Ascending aorta (tissue), 2 donors: ENCODE data around the gene CTDNEP1. TPM values are rescaled to one million over a fixed set of nuclear protein-coding genes. Genes with fewer than 3 reads are reported as not detected.

Source experiments
- DNase-seq, 2 donors: peaks; one replicate each; pipeline ENCODE4 v3.0.0-alpha.2; 2019; ENCODE audit warnings: low spot score in 2 of 2
- H3K27ac ChIP-seq, 2 donors: fragments of 200-600 bp; sonication (generic); one replicate each; pipeline ENCODE4 v1.5.1; 2016 to 2017; ENCODE audit warnings: mild to moderate bottlenecking in 1 of 2
- H3K27me3 ChIP-seq: fragments of 200-600 bp; sonication (generic); one replicate; pipeline ENCODE4 v1.5.1; 2017
- H3K36me3 ChIP-seq, 2 donors: fragments of 200-600 bp; sonication (generic); one replicate each; pipeline ENCODE4 v1.5.1; 2016
- H3K4me1 ChIP-seq, 2 donors: fragments of 200-600 bp; sonication (generic); one replicate each; pipeline ENCODE4 v1.5.1; 2016 to 2017; ENCODE audit warnings: mild to moderate bottlenecking in 1 of 2
- H3K4me3 ChIP-seq, 2 donors: fragments of 200-600 bp; sonication (generic); one replicate each; pipeline ENCODE4 v1.5.1; 2016 to 2017; ENCODE audit warnings: mild to moderate bottlenecking in 1 of 2
- H3K9me3 ChIP-seq, 2 donors: fragments of 200-600 bp; sonication (generic); one replicate each; pipeline ENCODE4 v1.5.1; 2016
- CTCF ChIP-seq, 3 experiments: fragments of 200-600 bp in 2 of 3; fragments of 450-650 bp in 1 of 3; sonication (generic) in 2 of 3; IDR thresholded peaks; one replicate each; pipeline ENCODE4 v1.5.1; 2016 to 2019; ENCODE audit warnings: antibody characterized with exemption in 3 of 3, mild to moderate bottlenecking in 1 of 3, moderate library complexity in 1 of 3
- intact Hi-C: fragments of 100-400 bp; cut with DNase I; formaldehyde crosslinking; loops from one replicate; pipeline ENCODE4 v1.15.1; 2023
- total RNA-seq: library from RNA; depleted of rRNA; stranded (reverse); fragments of >200 nt; gene quantifications from one replicate; pipeline ENCODE4 v1.1.0, GENCODE V29; 2016

CTDNEP1 gene
- total RNA-seq, 1 donor from 2014 or later = 81.4 TPM

GRCh38 chr17:7226721-7227710, 24.5 kb downstream of the CTDNEP1 start:
- TF ChIP-seq CTCF (IDR thresholded peaks at IDR 0.05) = no peak
- no peaks in the 10 kb centered on the region for H3K27me3 ChIP-seq
- no peaks in the 10 kb centered on the region for H3K9me3 ChIP-seq
- H3K4me3 ChIP-seq = no peak overlapping the region
- no peaks in the 10 kb centered on the region for H3K4me1 ChIP-seq
- intact Hi-C loops = no loop called here
- no peak for DNase-seq
- H3K27ac ChIP-seq = no peak overlapping the region
- peaks cover 84% of the 10 kb centered on the region in 2 donors for H3K36me3 ChIP-seq

GRCh38 chr17:7225711-7226331, 25.7 kb downstream of the CTDNEP1 start:
- Histone ChIP-seq H3K27me3 (no peaks in the 10 kb centered on the region), H3K4me3 (no peak overlapping the region), H3K9me3 (no peaks in the 10 kb centered on the region), H3K36me3 (peaks cover 85 to 86% of the 10 kb centered on the region in 2 donors), H3K27ac (no peak overlapping the region), H3K4me1 (peaks cover 2 to 10% of the 10 kb centered on the region in 2 donors)
- intact Hi-C loops = no loop called here
- TF ChIP-seq CTCF (IDR thresholded peaks at IDR 0.05) = no peak
- no peak for DNase-seq

- Histone ChIP-seq H3K36me3 (peaks cover 76 to 77% of the 10 kb centered on the region in 2 donors), H3K4me3 (no peak overlapping the region), H3K27ac (no peak overlapping the region), H3K27me3 (no peaks in the 10 kb centered on the region), H3K9me3 (no peaks in the 10 kb centered on the region), H3K4me1 (peaks cover 2 to 13% of the 10 kb centered on the region in 2 donors)
- intact Hi-C loops = no loop called here
- no peak for DNase-seq
- TF ChIP-seq CTCF (IDR thresholded peaks at IDR 0.05) = no peak
Observed at GRCh38 chr17:7224661-7225111, 26.8 kb downstream of the CTDNEP1 start.

- no peak overlapping the region for H3K27ac ChIP-seq
- intact Hi-C loops = no loop called here
Observed at GRCh38 chr17:7224110-7224509, 27.4 kb downstream of the CTDNEP1 start.

GRCh38 chr17:7223375-7223774, 28.2 kb downstream of the CTDNEP1 start:
- no peak for DNase-seq
- Histone ChIP-seq H3K4me1 (peaks cover 2 to 21% of the 10 kb centered on the region in 2 donors), H3K27me3 (no peaks in the 10 kb centered on the region), H3K27ac (no peak overlapping the region), H3K4me3 (no peak overlapping the region), H3K9me3 (no peaks in the 10 kb centered on the region), H3K36me3 (peaks cover 64% of the 10 kb centered on the region in 2 donors)
- intact Hi-C loops = no loop called here
- TF ChIP-seq CTCF (IDR thresholded peaks at IDR 0.05) = no peak

More at GRCh38 chr17:7224110-7224509, 27.4 kb downstream of the CTDNEP1 start:
- H3K36me3 ChIP-seq = peaks cover 70 to 71% of the 10 kb centered on the region in 2 donors
- H3K27me3 ChIP-seq = no peaks in the 10 kb centered on the region
- H3K4me3 ChIP-seq = no peak overlapping the region
- DNase-seq = no peak
- no peak for TF ChIP-seq CTCF (IDR thresholded peaks at IDR 0.05)
- H3K9me3 ChIP-seq = no peaks in the 10 kb centered on the region
- H3K4me1 ChIP-seq = peaks cover 2 to 16% of the 10 kb centered on the region in 2 donors
